OCI-LY7 (cell line): Measurements from ENCODE around the gene CCSAP.

Experiments used
- CTCF ChIP-seq: fragments of 200-600 bp; sonication (generic); conservative IDR thresholded peaks from 2 replicates; pipeline ENCODE4 v1.5.1; 2014; ENCODE audit warnings: mild to moderate bottlenecking, antibody characterized with exemption, low read length, moderate library complexity, mixed read lengths
- EZH2phosphoT487 ChIP-seq: fragments of 200-600 bp; sonication (generic); IDR thresholded peaks from 2 replicates; pipeline ENCODE4 v1.6.1; 2018; ENCODE audit warnings: low read depth, borderline replicate concordance, mild to moderate bottlenecking, mixed run types, antibody characterized with exemption, low read length, moderate library complexity, mixed read lengths

- TF ChIP-seq CTCF = no peak
- no peak for TF ChIP-seq EZH2phosphoT487
These were observed 4.7 kb upstream of the CCSAP start for GRCh38 chr1:229347528-229347927.
